ENCODE data around the gene DCAF7.

The DCAF7 gene

DNA sequence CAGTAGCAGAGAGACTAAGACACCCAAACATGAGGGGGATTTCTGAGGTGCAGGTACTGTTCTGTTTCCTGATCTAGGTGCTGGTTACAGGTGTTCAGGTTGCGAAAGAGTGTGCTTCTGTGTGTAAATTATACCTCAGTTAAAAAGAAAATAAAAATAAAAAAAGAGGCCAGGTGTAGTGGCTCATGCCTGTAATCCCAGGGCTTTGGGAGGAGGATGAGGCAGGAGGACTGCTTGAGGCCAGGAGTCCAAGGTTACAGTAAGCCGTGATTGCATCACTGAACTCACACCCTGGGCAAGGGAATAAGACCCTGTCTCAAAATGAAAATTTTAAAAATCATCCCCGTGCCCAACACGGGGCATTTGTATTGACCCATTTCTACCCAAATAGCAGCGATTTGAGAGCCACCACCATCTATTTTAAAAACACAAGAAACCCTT, 3.2 kb upstream of the DCAF7 start:
- TF ChIP-seq, protein P1, sequence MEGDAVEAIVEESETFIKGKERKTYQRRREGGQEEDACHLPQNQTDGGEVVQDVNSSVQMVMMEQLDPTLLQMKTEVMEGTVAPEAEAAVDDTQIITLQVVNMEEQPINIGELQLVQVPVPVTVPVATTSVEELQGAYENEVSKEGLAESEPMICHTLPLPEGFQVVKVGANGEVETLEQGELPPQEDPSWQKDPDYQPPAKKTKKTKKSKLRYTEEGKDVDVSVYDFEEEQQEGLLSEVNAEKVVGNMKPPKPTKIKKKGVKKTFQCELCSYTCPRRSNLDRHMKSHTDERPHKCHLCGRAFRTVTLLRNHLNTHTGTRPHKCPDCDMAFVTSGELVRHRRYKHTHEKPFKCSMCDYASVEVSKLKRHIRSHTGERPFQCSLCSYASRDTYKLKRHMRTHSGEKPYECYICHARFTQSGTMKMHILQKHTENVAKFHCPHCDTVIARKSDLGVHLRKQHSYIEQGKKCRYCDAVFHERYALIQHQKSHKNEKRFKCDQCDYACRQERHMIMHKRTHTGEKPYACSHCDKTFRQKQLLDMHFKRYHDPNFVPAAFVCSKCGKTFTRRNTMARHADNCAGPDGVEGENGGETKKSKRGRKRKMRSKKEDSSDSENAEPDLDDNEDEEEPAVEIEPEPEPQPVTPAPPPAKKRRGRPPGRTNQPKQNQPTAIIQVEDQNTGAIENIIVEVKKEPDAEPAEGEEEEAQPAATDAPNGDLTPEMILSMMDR (IDR thresholded peaks at IDR 0.05; ENCODE audit: insufficient read depth, low read length, missing control alignments), result no peak
- POLR2A ChIA-PET, result no interaction called here
- no peak overlapping the region for H3K4me3 ChIP-seq (ENCODE audit: low read depth, low read length)
- CTCF ChIA-PET, result no interaction called here
- DNase-seq (ENCODE audit: low read depth, low spot score), result no peak

GRCh38 chr17:63549289-63549945, 860 bp upstream of the DCAF7 start:
- ChIA-PET POLR2A (no interaction called here), CTCF (interaction anchor here (1.0 to 1.1 kb wide), 2 partner anchors 70 to 117 kb away, joined by 3 to 4 read pairs; no protein-coding TSS in a partner anchor)
- no peak for DNase-seq (ENCODE audit: low read depth, low spot score)
- peak overlapping the region; percentile 71 for H3K4me3 ChIP-seq (ENCODE audit: low read depth, low read length)
- TF ChIP-seq, protein P1 (IDR thresholded peaks at IDR 0.05; ENCODE audit: insufficient read depth, low read length, missing control alignments), result no peak

GRCh38 chr17:63550817-63551639, 751 bp downstream of the DCAF7 start:
- CTCF ChIA-PET, result interaction anchor here (1.2 to 2.7 kb wide), 6 partner anchors 14 to 145 kb away, joined by 3 to 11 read pairs (median 6); no protein-coding TSS in a partner anchor
- TF ChIP-seq, protein P1 (IDR thresholded peaks at IDR 0.05; ENCODE audit: insufficient read depth, low read length, missing control alignments), result no peak
- POLR2A ChIA-PET, result interaction anchor here (0.8 to 0.9 kb wide), 2 partner anchors 14 to 81 kb away, joined by 3 read pairs; no protein-coding TSS in a partner anchor
- H3K4me3 ChIP-seq (ENCODE audit: low read depth, low read length), result peak overlapping the region; percentile 85
- no peak for DNase-seq (ENCODE audit: low read depth, low spot score)

DNA sequence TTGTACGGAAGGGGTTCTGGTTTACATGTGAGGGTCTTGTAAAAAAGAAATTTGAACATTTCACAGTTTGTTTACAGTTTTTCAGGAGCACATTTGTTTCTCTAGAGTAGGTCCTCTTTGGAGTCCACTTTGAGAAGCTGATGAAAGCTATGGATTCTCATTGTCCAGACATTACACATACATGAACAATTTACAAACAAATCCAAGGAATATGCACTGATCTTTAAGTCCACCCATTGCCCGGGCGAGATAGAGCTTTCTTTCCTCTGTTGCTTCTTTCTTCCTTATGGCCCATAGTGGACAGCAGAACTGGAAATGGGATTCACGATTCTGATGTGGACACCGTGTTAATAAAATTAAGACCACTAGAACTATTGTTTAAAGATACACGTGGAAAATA, 1.9 kb downstream of the DCAF7 start:
- peak overlapping the region; percentile 85 for H3K4me3 ChIP-seq (ENCODE audit: low read depth, low read length)
- CTCF ChIA-PET, result interaction anchor here (0.9 to 2.7 kb wide), 4 partner anchors 13 to 127 kb away, joined by 4 to 11 read pairs (median 7); no protein-coding TSS in a partner anchor
- DNase-seq (ENCODE audit: low read depth, low spot score), result no peak
- TF ChIP-seq, protein P1 (IDR thresholded peaks at IDR 0.05; ENCODE audit: insufficient read depth, low read length, missing control alignments), result no peak
- POLR2A ChIA-PET, result interaction anchor here (0.6 kb wide), 1 partner anchor 29 kb away, joined by 3 read pairs; no protein-coding TSS in a partner anchor

GRCh38 chr17:63555500-63556156, 5.4 kb downstream of the DCAF7 start:
- CTCF ChIA-PET, result interaction anchor here (1.0 to 1.2 kb wide), 2 partner anchors 9 to 130 kb away, joined by 3 read pairs; no protein-coding TSS in a partner anchor
- no peak overlapping the region for H3K4me3 ChIP-seq (ENCODE audit: low read depth, low read length)
- POLR2A ChIA-PET, result no interaction called here
- no peak for DNase-seq (ENCODE audit: low read depth, low spot score)
- TF ChIP-seq, protein P1 (IDR thresholded peaks at IDR 0.05; ENCODE audit: insufficient read depth, low read length, missing control alignments), result no peak

Data from AG04449 (cell line).